Activated CD8-positive, alpha-beta memory T cell treated with anti-CD3 and anti-CD28 coated beads for 36 hours (primary cell): Measurements from ENCODE around the gene SUB1. TPM values are rescaled to one million over a fixed set of nuclear protein-coding genes. Genes with fewer than 3 reads are reported as not detected.
"Not testable (repeated sequence)": the region's sequence is repeated elsewhere in the genome, so short reads cannot be mapped to it uniquely, and the experiment has no call there.

ENCODE experiments used
- CTCF ChIA-PET: fragments of 350-600 bp; sonication (Branson Sonifier 250); formaldehyde crosslinking; loops from one replicate; lab custom pipeline; 2021; ENCODE audit warnings: antibody characterized with exemption; lab: Charles Lee
- POLR2A ChIA-PET: fragments of 350-600 bp; sonication (Branson Sonifier 250); formaldehyde crosslinking; loops from one replicate; lab custom pipeline; 2021; ENCODE audit warnings: antibody characterized with exemption; lab: Charles Lee
- total RNA-seq, 2 experiments: library from RNA; stranded (reverse); gene quantifications; one replicate each; pipeline ENCODE4 v1.2.3, GENCODE V29; 2021

The SUB1 gene
- total RNA-seq, 2 experiments from 2014 or later, result 474 TPM

- ChIA-PET CTCF (no interaction called here), POLR2A (no interaction called here)
Measured at GRCh38 chr5:32559921-32560320, 25.4 kb upstream of the SUB1 start.

- POLR2A ChIA-PET, result no interaction called here
- CTCF ChIA-PET, result no interaction called here
Measured at GRCh38 chr5:32562056-32562455, 23.3 kb upstream of the SUB1 start.

GRCh38 chr5:32562843-32563242 lies 22.5 kb upstream of the SUB1 start:
- POLR2A ChIA-PET, result no interaction called here
- CTCF ChIA-PET, result interaction anchor here (1.0 kb wide), 1 partner anchor 18 kb away, joined by 4 read pairs; no protein-coding TSS in a partner anchor

- CTCF ChIA-PET, result interaction anchor here (1.0 kb wide), 1 partner anchor 19 kb away, joined by 4 read pairs; no protein-coding TSS in a partner anchor
Measured at GRCh38 chr5:32563614-32564013, 21.7 kb upstream of the SUB1 start.

GRCh38 chr5:32565145-32565544 lies 20.2 kb upstream of the SUB1 start:
- POLR2A ChIA-PET, result no interaction called here
- CTCF ChIA-PET, result no interaction called here

More at GRCh38 chr5:32563614-32564013, 21.7 kb upstream of the SUB1 start:
- POLR2A ChIA-PET, result no interaction called here

GRCh38 chr5:32566319-32567111 lies 18.8 kb upstream of the SUB1 start:
- ChIA-PET POLR2A (no interaction called here), CTCF (no interaction called here)

GRCh38 chr5:32571128-32571527 lies 14.2 kb upstream of the SUB1 start:
- ChIA-PET CTCF (no interaction called here), POLR2A (interaction anchor here (1.0 kb wide), 1 partner anchor 14 kb away, joined by 3 read pairs; no protein-coding TSS in a partner anchor)

GRCh38 chr5:32572778-32573480 lies 12.4 kb upstream of the SUB1 start:
- POLR2A ChIA-PET, result no interaction called here
- CTCF ChIA-PET, result no interaction called here

GRCh38 chr5:32573481-32573854 lies 11.9 kb upstream of the SUB1 start:
- CTCF ChIA-PET, result not testable (repeated sequence)
- POLR2A ChIA-PET, result interaction anchor here (0.6 kb wide), 1 partner anchor 556 kb away, joined by 3 read pairs; no protein-coding TSS in a partner anchor

GRCh38 chr5:32574540-32575175 lies 10.7 kb upstream of the SUB1 start:
- POLR2A ChIA-PET, result no interaction called here
- CTCF ChIA-PET, result interaction anchor here (0.7 kb wide), 1 partner anchor 18 kb away, joined by 3 read pairs; no protein-coding TSS in a partner anchor

- CTCF ChIA-PET, result interaction anchor here (1.6 kb wide), 1 partner anchor 83 kb away, joined by 3 read pairs; no protein-coding TSS in a partner anchor
Measured at GRCh38 chr5:32578363-32578762, 7.0 kb upstream of the SUB1 start.

GRCh38 chr5:32578764-32579163 lies 6.6 kb upstream of the SUB1 start:
- CTCF ChIA-PET, result interaction anchor here (1.6 kb wide), 1 partner anchor 83 kb away, joined by 3 read pairs; no protein-coding TSS in a partner anchor
- POLR2A ChIA-PET, result no interaction called here

More at GRCh38 chr5:32578363-32578762, 7.0 kb upstream of the SUB1 start:
- POLR2A ChIA-PET, result no interaction called here

- ChIA-PET CTCF (no interaction called here), POLR2A (no interaction called here)
Measured at GRCh38 chr5:32581010-32581785, 4.2 kb upstream of the SUB1 start.

- ChIA-PET CTCF (interaction anchor here (1.6 to 1.8 kb wide), 2 partner anchors 46 to 94 kb away, joined by 3 to 4 read pairs; no protein-coding TSS in a partner anchor), POLR2A (interaction anchor here (0.7 kb wide), 1 partner anchor 857 kb away, joined by 4 read pairs; no protein-coding TSS in a partner anchor)
Measured at GRCh38 chr5:32583582-32584232, 1.6 kb upstream of the SUB1 start.

GRCh38 chr5:32584646-32585045 lies 711 bp upstream of the SUB1 start:
- CTCF ChIA-PET, result interaction anchor here (1.1 to 1.8 kb wide), 3 partner anchors 33 to 95 kb away, joined by 3 to 4 read pairs (median 3); no protein-coding TSS in a partner anchor
- POLR2A ChIA-PET, result interaction anchor here (0.9 to 1.6 kb wide), 5 partner anchors 13 to 140 kb away, joined by 3 to 8 read pairs (median 4); partner anchors contain the start of gene ZFR

GRCh38 chr5:32585122-32585445 lies 273 bp upstream of the SUB1 start:
- POLR2A ChIA-PET, result interaction anchor here (0.9 to 1.6 kb wide), 5 partner anchors 14 to 140 kb away, joined by 3 to 8 read pairs (median 4); partner anchors contain the start of gene ZFR

GRCh38 chr5:32586276-32586599 lies 881 bp downstream of the SUB1 start:
- POLR2A ChIA-PET, result interaction anchor here (0.9 to 1.3 kb wide), 4 partner anchors 27 to 143 kb away, joined by 3 to 11 read pairs (median 4); no protein-coding TSS in a partner anchor
- CTCF ChIA-PET, result interaction anchor here (1.0 to 1.6 kb wide), 2 partner anchors 55 to 96 kb away, joined by 3 to 7 read pairs; no protein-coding TSS in a partner anchor

More at GRCh38 chr5:32585122-32585445, 273 bp upstream of the SUB1 start:
- CTCF ChIA-PET, result interaction anchor here (0.9 to 1.8 kb wide), 4 partner anchors 33 to 142 kb away, joined by 3 to 4 read pairs (median 3); no protein-coding TSS in a partner anchor
